SHP77 treated with DMSO at 0.1 percent for 48 hours (cell line): ENCODE results near the gene GGTLC2.
"Not testable (repeated sequence)": the region's sequence is repeated elsewhere in the genome, so short reads cannot be mapped to it uniquely, and the experiment has no call there.

Experiments used
- DNase-seq: peaks from one replicate; lab custom pipeline; 2025; lab: John Stamatoyannopoulos, UW

GGTLC2 gene

DNA sequence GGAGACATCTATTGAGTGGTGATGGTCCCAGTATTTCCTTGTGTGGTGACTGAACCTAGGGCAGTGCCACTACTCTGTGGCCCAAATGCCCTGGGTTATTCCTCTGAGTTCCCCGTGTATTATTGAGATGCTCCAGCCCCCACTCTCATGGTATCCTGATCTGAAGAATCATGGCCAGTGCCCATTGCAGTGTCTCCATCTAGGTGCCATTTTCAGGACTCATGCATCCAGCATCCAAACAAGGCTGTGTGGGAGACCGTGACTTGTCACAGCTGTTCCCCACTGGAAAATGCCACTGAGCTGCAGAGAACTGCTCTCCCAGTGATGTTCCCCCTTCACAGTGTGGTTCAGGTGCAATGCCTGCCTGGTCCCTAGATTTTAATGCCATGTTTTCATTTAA is 24.7 kb downstream of the GGTLC2 start:
- no peak for DNase-seq

- DNase-seq, result no peak
These were observed 25.8 kb downstream of the GGTLC2 start for GRCh38 chr22:22670076-22670795.

- DNase-seq, result no peak
These were observed 27.1 kb downstream of the GGTLC2 start for GRCh38 chr22:22671506-22671905.

DNA sequence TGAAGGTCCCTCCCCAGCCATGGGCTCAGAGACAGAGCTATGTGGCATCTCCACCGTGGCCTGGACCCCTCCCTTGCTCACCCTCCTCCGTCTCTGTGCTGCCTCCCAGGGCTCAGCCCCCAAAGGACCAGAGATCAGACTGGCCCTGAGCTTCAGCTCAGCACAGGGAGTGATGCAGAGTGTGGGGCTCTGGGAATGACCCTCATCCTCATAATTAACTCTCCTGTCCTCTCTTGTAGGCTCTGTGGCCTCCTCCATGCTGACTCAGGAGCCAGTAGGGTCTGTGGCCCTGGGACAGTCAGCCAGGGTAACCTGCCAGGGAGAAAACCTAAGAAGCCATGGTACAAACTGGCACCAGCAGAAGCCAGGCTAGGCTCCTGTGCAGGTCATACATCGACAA is 28.7 kb downstream of the GGTLC2 start:
- DNase-seq, result no peak

GRCh38 chr22:22673628-22674027 is 29.2 kb downstream of the GGTLC2 start:
- no peak for DNase-seq

GRCh38 chr22:22674467-22674866 is 30.1 kb downstream of the GGTLC2 start:
- DNase-seq, result no peak

DNA sequence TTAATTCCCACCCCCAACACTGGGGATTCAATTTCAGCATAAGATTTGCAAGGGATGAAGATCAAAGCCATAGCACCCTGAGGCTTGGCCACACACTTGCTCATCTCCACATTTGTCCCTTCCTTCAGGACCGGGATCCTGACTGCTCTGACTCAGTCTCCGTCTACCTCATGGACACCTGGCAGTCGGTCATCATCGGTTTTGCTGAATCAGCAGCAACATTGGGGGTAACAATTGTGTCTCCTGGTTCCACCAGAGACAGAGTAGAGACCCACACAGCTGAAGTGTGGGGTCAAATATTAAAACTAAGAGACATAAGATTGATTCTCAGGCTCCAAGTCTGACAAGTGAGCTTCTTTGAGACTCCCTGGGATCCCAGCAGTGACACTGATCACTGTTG is 34.6 kb downstream of the GGTLC2 start:
- DNase-seq, result no peak

- no peak for DNase-seq
These were observed 36.0 kb downstream of the GGTLC2 start for GRCh38 chr22:22680396-22680795.

DNA sequence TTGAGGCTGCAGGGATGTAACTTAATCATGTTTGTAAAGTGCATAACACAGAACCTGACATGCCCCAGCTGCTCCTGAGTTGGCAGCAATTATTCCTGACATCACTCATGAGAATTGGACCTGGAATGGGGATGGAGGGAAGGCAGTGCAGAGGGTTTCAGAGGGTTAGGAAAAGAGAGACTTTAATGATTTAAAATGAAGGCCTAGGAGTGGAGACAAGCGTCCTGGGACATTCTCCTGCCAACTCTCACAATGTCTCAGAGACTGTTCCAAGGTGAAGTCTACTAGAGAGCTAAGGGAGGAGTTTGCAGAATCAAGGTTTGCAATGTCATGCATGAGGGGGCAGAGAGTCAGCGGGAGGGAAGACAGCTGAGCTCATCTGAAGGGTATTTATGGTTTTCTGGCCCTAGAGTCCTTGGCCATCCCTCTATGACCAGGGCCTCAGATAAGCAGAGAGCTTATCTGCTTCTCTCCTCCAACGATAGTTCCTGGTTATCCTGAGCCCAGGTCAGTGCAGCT is 36.9 kb downstream of the GGTLC2 start:
- DNase-seq, result no peak

GRCh38 chr22:22682196-22682595 is 37.8 kb downstream of the GGTLC2 start:
- no peak for DNase-seq

GRCh38 chr22:22682807-22683667 is 38.6 kb downstream of the GGTLC2 start:
- no peak for DNase-seq

DNA sequence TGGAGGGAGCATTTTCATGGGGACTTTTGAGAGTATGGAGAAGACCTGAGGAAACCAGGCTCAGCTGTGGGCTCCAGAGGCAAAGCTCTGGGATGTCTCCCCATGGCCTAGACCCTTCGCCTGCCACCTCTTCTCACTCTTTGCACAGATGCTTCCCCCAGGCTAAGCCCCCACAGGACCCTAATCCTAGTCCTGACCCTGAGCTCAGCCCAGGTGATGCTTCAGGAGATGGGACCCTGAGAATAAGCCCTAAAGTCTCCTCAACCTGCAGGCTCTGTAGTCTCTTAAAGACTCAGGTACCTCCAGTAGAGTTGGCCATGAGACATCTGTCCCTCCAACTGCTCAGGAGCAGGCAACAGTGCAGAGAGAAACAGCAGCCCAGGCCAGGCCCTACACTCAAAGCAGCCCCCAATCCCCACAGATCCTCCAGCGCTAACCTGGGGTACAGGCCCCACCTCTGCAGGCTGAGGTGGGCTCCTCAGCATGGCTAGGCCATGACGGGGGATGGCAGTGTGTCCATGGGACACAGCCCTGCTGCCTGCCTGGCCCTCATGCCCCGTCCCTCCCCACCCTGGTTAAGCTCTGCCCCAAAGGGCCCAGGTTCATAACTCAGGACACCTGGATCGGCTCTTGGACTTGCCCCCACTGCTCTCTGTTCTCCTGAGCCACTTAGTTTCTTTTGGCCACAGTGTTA is 39.4 kb downstream of the GGTLC2 start:
- DNase-seq, result no peak

- no peak for DNase-seq
These were observed 40.5 kb downstream of the GGTLC2 start for GRCh38 chr22:22684580-22685561.

- DNase-seq, result no peak
These were observed 41.2 kb downstream of the GGTLC2 start for GRCh38 chr22:22685586-22685985.

- DNase-seq, result not testable (repeated sequence)
These were observed 42.0 kb downstream of the GGTLC2 start for GRCh38 chr22:22686202-22687115.

GRCh38 chr22:22687638-22688500 is 43.5 kb downstream of the GGTLC2 start:
- no peak for DNase-seq

GRCh38 chr22:22689621-22690345 is 45.4 kb downstream of the GGTLC2 start:
- DNase-seq, result no peak

GRCh38 chr22:22691055-22691454 is 46.6 kb downstream of the GGTLC2 start:
- no peak for DNase-seq
